Glomerular visceral epithelial cell (primary cell): ENCODE results near the gene RRAGD.

Experiments
- DNase-seq: peaks from one replicate; pipeline ENCODE4 v3.0.0-alpha.2; 2016; ENCODE audit errors: extremely low spot score

Gene RRAGD, protein sequence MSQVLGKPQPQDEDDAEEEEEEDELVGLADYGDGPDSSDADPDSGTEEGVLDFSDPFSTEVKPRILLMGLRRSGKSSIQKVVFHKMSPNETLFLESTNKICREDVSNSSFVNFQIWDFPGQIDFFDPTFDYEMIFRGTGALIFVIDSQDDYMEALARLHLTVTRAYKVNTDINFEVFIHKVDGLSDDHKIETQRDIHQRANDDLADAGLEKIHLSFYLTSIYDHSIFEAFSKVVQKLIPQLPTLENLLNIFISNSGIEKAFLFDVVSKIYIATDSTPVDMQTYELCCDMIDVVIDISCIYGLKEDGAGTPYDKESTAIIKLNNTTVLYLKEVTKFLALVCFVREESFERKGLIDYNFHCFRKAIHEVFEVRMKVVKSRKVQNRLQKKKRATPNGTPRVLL

GRCh38 chr6:89412071-89413005 lies at the start of gene RRAGD:
RRAGD (minus strand) TSS chr6:89412273; CDS start chr6:89411993, 280 bp downstream.
- peak; percentile 33 for DNase-seq

DNA sequence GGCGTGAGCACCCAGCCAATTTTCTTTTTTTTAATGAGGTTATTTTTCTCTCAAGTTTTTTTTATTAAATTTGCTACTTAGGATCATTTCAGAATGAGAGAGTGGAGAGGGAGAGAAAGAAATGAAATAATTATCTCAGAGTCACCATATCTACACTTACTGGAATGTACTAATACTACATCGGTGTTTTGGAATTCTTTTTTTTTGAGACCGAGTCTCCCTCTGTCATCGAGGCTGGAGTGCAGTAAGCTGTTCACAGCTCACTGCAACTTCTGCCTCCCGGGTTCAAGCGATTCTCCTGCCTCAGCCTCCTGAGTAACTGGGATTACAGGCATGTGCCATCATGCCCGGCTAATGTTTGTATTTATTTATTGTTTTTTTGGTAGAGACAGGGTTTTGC lies 48.6 kb upstream of the RRAGD start:
- DNase-seq, result no peak

GRCh38 chr6:89459501-89459900 lies 47.4 kb upstream of the RRAGD start:
- no peak for DNase-seq

- DNase-seq, result no peak
Observed at GRCh38 chr6:89458704-89459103, 46.6 kb upstream of the RRAGD start.

DNA sequence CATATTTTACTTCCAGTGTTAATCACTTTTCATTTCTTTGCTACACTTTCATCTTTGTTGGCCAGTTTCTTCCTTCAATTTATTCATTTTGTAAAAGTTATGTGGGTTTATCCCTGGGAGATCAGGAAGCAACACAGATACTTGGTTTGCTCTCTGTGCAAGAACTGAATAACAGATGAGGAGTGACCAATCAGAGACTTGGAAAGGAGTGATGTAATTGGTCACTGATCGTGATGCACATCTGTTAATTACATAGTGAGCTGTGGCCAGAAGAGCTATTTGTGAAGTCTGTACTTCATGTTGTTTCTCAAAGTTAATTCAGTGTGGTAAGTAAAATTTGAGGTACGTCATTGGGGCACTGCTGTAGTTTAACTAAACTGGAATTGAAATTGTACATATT lies 42.2 kb upstream of the RRAGD start:
- DNase-seq, result no peak

DNA sequence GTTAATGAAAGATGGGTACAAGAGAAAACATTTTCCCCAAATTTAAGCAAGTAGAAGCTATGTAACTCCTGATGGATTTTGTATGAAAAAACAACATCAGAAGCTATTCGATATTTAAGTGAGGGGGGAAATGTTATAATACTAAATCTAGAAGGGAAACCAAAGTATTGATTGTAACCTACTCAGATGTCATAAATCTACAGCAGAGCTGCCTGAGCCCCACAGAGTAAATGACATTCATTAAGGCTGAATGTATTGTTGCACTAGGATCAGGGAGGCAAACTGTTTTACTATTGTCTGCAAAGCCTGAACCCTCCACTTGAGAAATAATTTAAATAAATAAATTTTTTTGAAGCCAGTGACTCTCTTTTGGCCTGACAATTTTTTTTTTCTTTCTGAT lies 40.2 kb upstream of the RRAGD start:
- DNase-seq, result no peak

DNA sequence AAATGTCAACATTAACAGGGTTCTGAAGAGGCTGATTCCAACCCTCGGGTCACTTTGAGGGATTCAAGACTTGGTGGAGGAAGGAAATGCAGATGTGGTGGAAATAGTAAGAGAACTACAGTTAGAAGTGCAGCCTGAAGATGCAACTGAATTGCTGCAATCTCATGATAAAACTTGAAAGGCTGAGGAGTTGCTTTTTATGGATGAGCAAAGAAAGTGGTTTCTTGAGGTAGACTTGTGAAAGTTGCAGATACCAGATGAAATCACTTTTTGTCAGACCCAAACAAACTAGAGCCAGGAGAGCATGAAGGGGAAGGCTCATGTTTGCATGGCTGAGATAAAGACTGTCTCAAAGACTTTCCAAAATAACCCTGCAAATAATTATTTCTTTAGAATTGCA lies 37.1 kb upstream of the RRAGD start:
- DNase-seq, result no peak

- peak; percentile 29 for DNase-seq
Observed at GRCh38 chr6:89443658-89444057, 31.6 kb upstream of the RRAGD start.

- no peak for DNase-seq
Observed at GRCh38 chr6:89440200-89440599, 28.1 kb upstream of the RRAGD start.

- no peak for DNase-seq
Observed at GRCh38 chr6:89439014-89439413, 26.9 kb upstream of the RRAGD start.

GRCh38 chr6:89438248-89438647 lies 26.2 kb upstream of the RRAGD start:
- DNase-seq, result no peak

- no peak for DNase-seq
Observed at GRCh38 chr6:89436226-89436625, 24.2 kb upstream of the RRAGD start.

DNA sequence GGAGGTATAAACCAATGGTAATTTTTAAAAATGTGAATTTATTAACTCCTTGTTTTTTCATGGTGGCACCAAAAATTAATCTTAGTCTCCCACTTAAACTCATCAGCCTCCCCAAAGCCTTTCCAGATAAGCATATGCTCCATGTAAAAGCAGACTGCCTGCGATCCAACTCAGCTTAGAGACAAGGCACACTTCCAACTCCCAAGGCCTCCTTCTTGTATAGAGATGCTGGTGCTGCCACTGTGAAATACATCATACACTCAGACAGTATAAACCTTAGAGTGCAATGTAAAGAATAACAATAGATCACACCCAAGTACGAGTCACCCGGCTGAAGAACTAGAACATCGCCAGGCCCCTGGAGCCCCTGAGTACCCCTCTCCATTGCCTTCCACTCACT lies 22.9 kb upstream of the RRAGD start:
- no peak for DNase-seq

DNA sequence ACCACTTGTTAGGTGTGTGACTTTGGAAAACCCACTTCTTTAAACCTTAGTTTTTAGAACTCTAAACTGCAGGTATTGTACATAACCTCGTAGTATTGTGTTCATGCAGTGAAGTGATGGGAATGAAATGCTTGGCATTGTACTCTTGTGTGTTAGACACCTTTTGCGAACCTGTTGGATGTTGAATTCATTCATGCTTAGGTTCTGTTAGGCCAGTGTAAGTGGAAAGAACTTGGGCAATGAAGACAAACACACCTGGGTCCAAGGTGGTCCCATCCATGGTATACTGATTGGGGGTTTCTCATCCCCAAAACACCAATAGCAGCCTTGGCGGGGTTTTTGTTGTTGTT lies 22.1 kb upstream of the RRAGD start:
- DNase-seq, result no peak

DNA sequence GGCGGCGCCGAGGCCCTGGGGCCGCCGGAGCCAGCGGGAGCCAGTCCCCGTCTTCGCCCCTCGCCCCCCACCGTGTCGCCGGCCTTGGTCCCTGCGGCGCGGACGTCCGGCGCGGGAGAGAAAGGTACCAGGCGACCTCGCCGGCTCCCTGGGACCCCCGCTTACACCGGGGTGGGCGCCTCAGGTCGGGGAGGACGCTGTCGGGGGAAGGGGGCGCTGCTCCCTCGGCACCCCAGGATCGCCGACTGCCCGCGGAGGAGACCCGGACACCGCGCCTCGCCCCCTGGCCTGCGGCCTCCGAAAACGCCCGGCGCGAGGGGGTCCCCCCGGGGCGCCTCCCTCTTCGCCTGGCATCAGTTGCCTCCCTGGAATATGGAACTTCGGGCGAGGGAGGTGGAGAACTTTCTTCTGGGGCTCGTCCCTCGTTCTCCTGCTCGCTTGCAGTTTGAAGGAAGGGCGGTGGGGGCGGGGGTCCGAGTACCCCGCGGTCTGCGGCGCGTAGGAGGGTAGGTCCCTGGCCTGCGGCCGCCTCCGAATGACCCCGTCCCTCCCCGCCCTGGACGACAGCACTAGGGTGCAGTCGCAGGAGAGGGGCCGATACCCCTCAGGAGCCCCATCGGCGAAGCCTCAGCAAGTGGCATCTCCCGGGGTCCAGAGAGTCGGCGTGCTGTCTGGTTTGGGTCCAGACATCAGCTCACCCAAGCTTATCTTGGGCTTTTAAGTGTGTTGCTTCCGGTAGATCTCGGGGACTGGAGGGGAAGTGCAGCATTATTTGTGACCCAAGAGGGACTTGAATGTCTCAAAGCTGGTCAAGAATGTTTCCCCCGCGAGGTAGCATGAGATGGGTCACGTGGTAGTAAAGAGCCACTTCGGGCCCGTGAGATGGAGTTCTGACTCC lies 21.4 kb upstream of the RRAGD start:
- no peak for DNase-seq

DNA sequence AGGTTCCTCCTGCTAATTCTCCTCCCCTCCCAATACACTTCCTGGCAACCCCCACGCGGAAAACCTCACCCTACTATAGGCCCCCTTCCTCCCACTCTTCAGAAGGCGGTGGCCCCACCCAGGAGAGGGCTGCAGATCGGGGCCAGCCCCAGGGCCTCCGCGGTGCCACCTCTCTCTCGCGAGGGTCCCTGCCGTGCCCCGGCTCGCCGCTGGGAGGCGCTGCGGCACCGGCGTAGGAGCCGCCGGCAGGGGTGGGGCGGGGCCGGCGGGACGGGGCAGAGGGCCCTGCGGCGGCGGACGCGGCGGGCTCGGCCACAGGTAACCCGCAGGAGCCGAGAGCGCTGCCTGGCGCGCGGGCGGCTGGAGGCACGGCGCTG lies 20.8 kb upstream of the RRAGD start, which contains the start of gene ANKRD6:
Gene ANKRD6, plus strand, starts transcription at position 278 of the 377 bp plus-strand sequence. CDS start 133,825 bp downstream, outside the sequence.
- peak; percentile 81 for DNase-seq

- DNase-seq, result no peak
Observed at GRCh38 chr6:89430201-89430962, 18.3 kb upstream of the RRAGD start.

GRCh38 chr6:89416796-89417195 lies 4.7 kb upstream of the RRAGD start:
- no peak for DNase-seq

DNA sequence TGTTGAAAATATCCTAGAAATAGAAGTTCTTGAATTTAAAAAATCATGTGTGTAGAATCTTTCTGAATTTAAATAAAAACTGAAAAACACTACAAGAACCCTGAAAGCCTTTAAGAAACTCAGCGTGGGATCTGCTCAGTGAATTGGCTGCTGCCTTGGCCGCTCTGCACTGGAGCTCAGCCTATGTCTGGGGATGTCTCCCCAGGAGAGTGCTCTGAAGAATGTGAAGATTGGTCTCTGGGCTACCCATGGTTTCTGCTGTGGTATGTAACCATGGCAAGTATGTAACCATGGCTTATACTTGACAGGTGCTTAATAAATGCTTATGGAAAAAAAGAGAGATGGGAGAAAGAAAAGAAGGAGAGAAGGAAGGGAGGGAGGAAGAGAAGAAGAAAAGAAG lies 3.1 kb upstream of the RRAGD start:
- DNase-seq, result no peak

DNA sequence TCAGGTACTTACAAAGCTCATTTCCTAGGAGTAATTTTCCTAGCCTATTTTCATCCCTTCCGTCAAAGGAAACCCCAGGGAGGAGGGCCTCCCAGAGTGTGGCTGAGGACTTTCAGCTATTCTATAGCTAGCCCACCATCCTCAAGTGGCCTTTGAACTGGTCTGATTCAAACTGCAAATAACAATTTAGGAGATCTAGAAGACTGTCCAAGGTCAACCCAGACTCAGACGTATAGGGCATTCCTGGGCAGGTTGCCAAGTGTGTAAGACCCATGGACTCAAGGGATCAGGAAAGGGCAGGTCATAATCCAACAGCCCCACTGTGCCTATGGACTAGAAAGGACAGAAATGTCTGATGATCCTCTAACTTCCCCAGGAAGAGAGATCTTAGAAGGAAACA lies 2.1 kb upstream of the RRAGD start:
- DNase-seq, result no peak

DNA sequence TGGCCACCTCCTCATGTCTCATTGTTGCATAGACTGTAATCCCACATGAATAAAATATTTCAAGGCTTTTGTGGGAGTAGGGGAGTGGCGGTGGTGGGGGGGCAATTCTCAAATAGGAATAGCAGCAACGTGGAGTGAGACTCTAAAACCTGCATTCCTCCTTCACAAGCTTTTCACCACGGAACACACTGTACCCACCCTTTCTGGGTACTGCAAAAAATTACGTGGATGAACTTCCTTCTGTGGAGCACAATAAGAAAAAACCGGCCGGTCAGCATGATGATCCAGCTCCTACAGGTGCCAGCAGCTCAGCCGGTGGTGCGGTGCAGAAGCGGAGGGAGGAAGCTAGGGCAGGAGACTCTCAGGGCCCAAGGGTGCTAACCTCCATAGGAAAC lies 930 bp upstream of the RRAGD start:
- DNase-seq, result no peak
